NCI-H774 (cell line): ENCODE data around the gene FPGT.
"Not testable (repeated sequence)": the region's sequence is repeated elsewhere in the genome, so short reads cannot be mapped to it uniquely, and the experiment has no call there.

Experiments used
- DNase-seq: peaks from one replicate; lab custom pipeline; 2025; lab: John Stamatoyannopoulos, UW

FPGT gene

GRCh38 chr1:74197657-74198552 is at the start of gene FPGT, which contains the start of gene LRRIQ3:
Gene FPGT, plus strand, starts transcription at chr1:74198242. Its CDS starts 37 bp downstream, at chr1:74198279.
Gene LRRIQ3, minus strand, starts transcription at chr1:74198176. Its CDS starts 14,492 bp downstream, at chr1:74183684.
- peak; percentile 96 for DNase-seq

GRCh38 chr1:74160046-74160445 is 38.0 kb upstream of the FPGT start:
- no peak for DNase-seq

GRCh38 chr1:74161497-74161896 is 36.5 kb upstream of the FPGT start:
- no peak for DNase-seq

- DNase-seq = no peak
Observed at GRCh38 chr1:74162333-74162732, 35.7 kb upstream of the FPGT start.

GRCh38 chr1:74174423-74174822 is 23.6 kb upstream of the FPGT start:
- DNase-seq = not testable (repeated sequence)

GRCh38 chr1:74180490-74180889 is 17.6 kb upstream of the FPGT start:
- DNase-seq = no peak

GRCh38 chr1:74193908-74194307 is 4.1 kb upstream of the FPGT start:
- no peak for DNase-seq

GRCh38 chr1:74195339-74195738 is 2.7 kb upstream of the FPGT start:
- DNase-seq = no peak

GRCh38 chr1:74197255-74197654 is 787 bp upstream of the FPGT start:
- no peak for DNase-seq

GRCh38 chr1:74199504-74199903 is 1.5 kb downstream of the FPGT start:
- no peak for DNase-seq

- DNase-seq = no peak
Observed at GRCh38 chr1:74205266-74205665, 7.2 kb downstream of the FPGT start.

GRCh38 chr1:74215229-74215628 is 17.2 kb downstream of the FPGT start:
- no peak for DNase-seq

GRCh38 chr1:74222701-74223100 is 24.7 kb downstream of the FPGT start:
- DNase-seq = no peak

GRCh38 chr1:74223453-74223852 is 25.4 kb downstream of the FPGT start:
- DNase-seq = no peak

- no peak for DNase-seq
Observed at GRCh38 chr1:74235153-74235552, 37.1 kb downstream of the FPGT start, which contains the start of gene TNNI3K. Gene TNNI3K, plus strand, starts transcription at chr1:74235387. Its CDS starts 65 bp downstream, at chr1:74235452.

- DNase-seq = no peak
Observed at GRCh38 chr1:74236440-74236839, 38.4 kb downstream of the FPGT start.

- DNase-seq = no peak
Observed at GRCh38 chr1:74237035-74237434, 39.0 kb downstream of the FPGT start.

GRCh38 chr1:74237787-74238186 is 39.7 kb downstream of the FPGT start:
- no peak for DNase-seq

GRCh38 chr1:74245168-74245772 is 47.2 kb downstream of the FPGT start:
- no peak for DNase-seq

- DNase-seq = no peak
Observed at GRCh38 chr1:74246315-74246714, 48.3 kb downstream of the FPGT start.

- no peak for DNase-seq
Observed at GRCh38 chr1:74247881-74248528, 50.0 kb downstream of the FPGT start.

- DNase-seq = not testable (repeated sequence)
Observed at GRCh38 chr1:74253243-74253824, 55.3 kb downstream of the FPGT start.
